ENCODE data around the gene CNTNAP2.

- TF ChIP-seq EZH2 (IDR thresholded peaks at IDR 0.05; ENCODE audit: insufficient read depth, poor library complexity, severe bottlenecking) (no peak), EZH2phosphoT487 (IDR thresholded peaks at IDR 0.05; ENCODE audit: insufficient read depth, low read depth) (no peak)
Measured at GRCh38 chr7:146129296-146129695, 12.7 kb downstream of the CNTNAP2 start.

Data from GM23248 (cell line).